PC-3 (cell line): Measurements from ENCODE around the gene DLGAP1. TPM values are rescaled to one million over a fixed set of nuclear protein-coding genes. Genes with fewer than 3 reads are reported as not detected.

Experiments
- ATAC-seq: fragments of 200-7000 bp; cut with Tn5 transposase; 2 replicates; pipeline ENCODE4 v1.9.1; 2020; ENCODE audit warnings: mild to moderate bottlenecking, moderate library complexity
- BruUV-seq: library from RNA; stranded (reverse); fragments of 400-500 nt; replicated peaks from 2 replicates; lab custom pipeline; 2021; lab: Mats Ljungman, UMichigan
- CTCF ChIA-PET: fragments of 300-600 bp; sonication (Branson Sonifier 250); formaldehyde crosslinking; loops from one replicate; lab custom pipeline; 2022; ENCODE audit warnings: antibody characterized with exemption; lab: Charles Lee
- POLR2A ChIA-PET: fragments of 300-600 bp; sonication (Branson Sonifier 250); formaldehyde crosslinking; loops from one replicate; lab custom pipeline; 2022; ENCODE audit warnings: antibody characterized with exemption; ENCODE audit not compliant: unreplicated experiment; lab: Charles Lee
- DNase-seq: peaks from one replicate; pipeline ENCODE4 v3.0.0-alpha.2; 2015
- H2AFZ ChIP-seq: fragments of 300-600 bp; sonication (generic); 2 replicates; pipeline ENCODE4 v1.6.0; 2016; ENCODE audit warnings: antibody characterized with exemption, low read length
- H3F3A ChIP-seq: fragments of 300-600 bp; sonication (generic); one replicate; pipeline ENCODE4 v1.6.0; 2017; ENCODE audit warnings: antibody characterized with exemption, low read length, control low read depth, mild to moderate bottlenecking; ENCODE audit not compliant: unreplicated experiment
- H3K27ac ChIP-seq: fragments of 300-600 bp; sonication (generic); 2 replicates; pipeline ENCODE4 v1.5.1; 2016; ENCODE audit warnings: mild to moderate bottlenecking, low read length
- H3K27me3 ChIP-seq: fragments of 300-600 bp; sonication (generic); 2 replicates; pipeline ENCODE4 v1.6.1; 2016; ENCODE audit warnings: low read length, mixed read lengths
- H3K36me3 ChIP-seq: fragments of 300-600 bp; sonication (generic); 2 replicates; pipeline ENCODE4 v1.6.1; 2016; ENCODE audit warnings: low read depth, mixed run types, low read length, mixed read lengths
- H3K4me1 ChIP-seq: fragments of 300-600 bp; sonication (generic); 2 replicates; pipeline ENCODE4 v1.5.1; 2016; ENCODE audit warnings: low read length; ENCODE audit not compliant: insufficient read depth
- H3K4me2 ChIP-seq: fragments of 300-600 bp; sonication (generic); 2 replicates; pipeline ENCODE4 v1.6.0; 2016; ENCODE audit warnings: low read length
- H3K4me3 ChIP-seq: fragments of 300-600 bp; sonication (generic); 2 replicates; pipeline ENCODE4 v1.5.1; 2016; ENCODE audit warnings: mild to moderate bottlenecking, low read length, mixed read lengths
- H3K79me2 ChIP-seq: fragments of 300-600 bp; sonication (generic); 2 replicates; pipeline ENCODE4 v1.6.1; 2017; ENCODE audit warnings: low read length, mixed read lengths
- H3K9ac ChIP-seq: fragments of 300-600 bp; sonication (generic); 2 replicates; pipeline ENCODE4 v1.6.0; 2016; ENCODE audit warnings: mild to moderate bottlenecking, low read length
- H3K9me2 ChIP-seq: fragments of 300-600 bp; sonication (generic); replicated peaks from 2 replicates; pipeline ENCODE4 v1.6.1; 2016; ENCODE audit warnings: mixed run types, low read length, mixed read lengths
- H3K9me3 ChIP-seq: fragments of 300-600 bp; sonication (generic); 2 replicates; pipeline ENCODE4 v1.6.1; 2016; ENCODE audit warnings: low read length, mixed read lengths
- H4K20me1 ChIP-seq: fragments of 300-600 bp; sonication (generic); 2 replicates; pipeline ENCODE4 v1.6.1; 2016; ENCODE audit warnings: low read length, mixed read lengths
- CTCF ChIP-seq: fragments of 300-600 bp; sonication (generic); conservative IDR thresholded peaks from 2 replicates; pipeline ENCODE4 v1.5.1; 2017; ENCODE audit warnings: antibody characterized with exemption, low read depth, mild to moderate bottlenecking, low read length
- EZH2 ChIP-seq: fragments of 300-600 bp; sonication (generic); IDR thresholded peaks from one replicate; pipeline ENCODE4 v1.6.1; 2017; ENCODE audit warnings: antibody characterized with exemption, mild to moderate bottlenecking, low read length; ENCODE audit not compliant: unreplicated experiment
- EZH2phosphoT487 ChIP-seq: fragments of 300-600 bp; sonication (generic); IDR thresholded peaks from 2 replicates; pipeline ENCODE4 v1.6.1; 2018; ENCODE audit warnings: mild to moderate bottlenecking, antibody characterized with exemption, low read length, borderline replicate concordance
- intact Hi-C: fragments of 100-400 bp; cut with micrococcal nuclease; formaldehyde crosslinking; loops from 2 replicates; pipeline ENCODE4 v1.9.0; 2023
- total RNA-seq: library from RNA; depleted of rRNA; stranded (reverse); fragments of >200 nt; gene quantifications from 2 replicates; pipeline ENCODE4 v1.2.3, GENCODE V29; 2014

DLGAP1 gene
- total RNA-seq, 1 experiment from 2014 or later, result not detected

- no peaks in the 10 kb centered on the region for H3K79me2 ChIP-seq
- no peaks in the 10 kb centered on the region for H3K27me3 ChIP-seq
- ChIA-PET CTCF (no interaction called here), POLR2A (interaction anchor here (0.6 kb wide), 1 partner anchor 402 kb away, joined by 5 read pairs; no protein-coding TSS in a partner anchor)
- no TSS peak for BruUV-seq
- H3K4me2 ChIP-seq, result no peak overlapping the region
- H3K9me2 ChIP-seq, result no peaks in the 10 kb centered on the region
- H3K4me1 ChIP-seq, result peaks cover 9% of the 10 kb centered on the region
- no peaks in the 10 kb centered on the region for H3F3A ChIP-seq
- DNase-seq, result no peak
- H3K9me3 ChIP-seq, result no peaks in the 10 kb centered on the region
- no peaks in the 10 kb centered on the region for H3K36me3 ChIP-seq
- TF ChIP-seq EZH2 (no peak), EZH2phosphoT487 (no peak), CTCF (no peak)
- intact Hi-C loops, result no loop called here
- H2AFZ ChIP-seq, result no peak overlapping the region
- no peak overlapping the region for H3K9ac ChIP-seq
- no peak overlapping the region for H3K4me3 ChIP-seq
- ATAC-seq, result no peak
- no peaks in the 10 kb centered on the region for H4K20me1 ChIP-seq
- no peak overlapping the region for H3K27ac ChIP-seq
Measured at GRCh38 chr18:3546106-3546505, 909.0 kb downstream of the DLGAP1 start.

GRCh38 chr18:3544537-3544936 lies 910.6 kb downstream of the DLGAP1 start:
- ATAC-seq, result no peak
- intact Hi-C loops, result no loop called here
- CTCF ChIA-PET, result no interaction called here

More at GRCh38 chr18:3544537-3544936, 910.6 kb downstream of the DLGAP1 start:
- no peaks in the 10 kb centered on the region for H3K9me2 ChIP-seq
- no TSS peak for BruUV-seq
- no peak overlapping the region for H3K4me3 ChIP-seq
- DNase-seq, result no peak
- H3K36me3 ChIP-seq, result no peaks in the 10 kb centered on the region
- H3K27me3 ChIP-seq, result no peaks in the 10 kb centered on the region
- H3F3A ChIP-seq, result no peaks in the 10 kb centered on the region
- no peak overlapping the region for H3K4me2 ChIP-seq
- H3K27ac ChIP-seq, result no peak overlapping the region
- peaks cover 15% of the 10 kb centered on the region for H3K4me1 ChIP-seq
- no peak for TF ChIP-seq CTCF
- H3K79me2 ChIP-seq, result no peaks in the 10 kb centered on the region
- H3K9ac ChIP-seq, result no peak overlapping the region
- H3K9me3 ChIP-seq, result no peaks in the 10 kb centered on the region
- no peaks in the 10 kb centered on the region for H4K20me1 ChIP-seq
- H2AFZ ChIP-seq, result no peak overlapping the region
- POLR2A ChIA-PET, result no interaction called here
